Neuronal stem cell (in vitro differentiated cells): ENCODE data around the gene BCKDK. TPM values are rescaled to one million over a fixed set of nuclear protein-coding genes. Genes with fewer than 3 reads are reported as not detected.
A peak's percentile ranks its signal among the peaks of the same experiment; 100 is the strongest.

Source experiments
- DNase-seq: peaks from one replicate; pipeline ENCODE4 v3.0.0-alpha.2; 2013; ENCODE audit warnings: low spot score
- H2AFZ ChIP-seq: one replicate; pipeline ENCODE4 v1.6.1; 2013; ENCODE audit warnings: mild to moderate bottlenecking, low read length, inconsistent platforms
- H2AK5ac ChIP-seq: 2 replicates; pipeline ENCODE4 v1.6.1; 2013; ENCODE audit warnings: low read depth, mild to moderate bottlenecking, inconsistent platforms, low read length, moderate library complexity, mixed read lengths
- H2BK120ac ChIP-seq: 2 replicates; pipeline ENCODE4 v1.6.1; 2013; ENCODE audit warnings: low read depth, mild to moderate bottlenecking, inconsistent platforms, low read length, moderate library complexity, mixed read lengths
- H2BK12ac ChIP-seq: one replicate; pipeline ENCODE4 v1.6.1; 2013; ENCODE audit warnings: low read length, inconsistent platforms
- H2BK15ac ChIP-seq: 2 replicates; pipeline ENCODE4 v1.6.1; 2013; ENCODE audit warnings: mild to moderate bottlenecking, low read length, inconsistent platforms, mixed read lengths
- H2BK5ac ChIP-seq: one replicate; pipeline ENCODE4 v1.6.1; 2013; ENCODE audit warnings: inconsistent platforms, mild to moderate bottlenecking, low read length, moderate library complexity
- H3K14ac ChIP-seq: one replicate; pipeline ENCODE4 v1.6.1; 2013; ENCODE audit warnings: low read length, inconsistent platforms
- H3K18ac ChIP-seq: 2 replicates; pipeline ENCODE4 v1.6.1; 2013; ENCODE audit warnings: low read length, inconsistent platforms
- H3K23ac ChIP-seq: 2 replicates; pipeline ENCODE4 v1.6.1; 2013; ENCODE audit warnings: low read depth, mild to moderate bottlenecking, mixed read lengths, low read length, inconsistent platforms; ENCODE audit not compliant: poor library complexity
- H3K27ac ChIP-seq: replicated peaks from 3 replicates; pipeline ENCODE4 v1.5.1; 2013; ENCODE audit warnings: low read length, inconsistent platforms
- H3K27me3 ChIP-seq, 3 experiments: 2 replicates each; pipeline ENCODE4 v1.6.1; 2013; ENCODE audit warnings: low read length in 3 of 3, mild to moderate bottlenecking in 2 of 3, inconsistent platforms in 1 of 3, low read depth in 1 of 3, mixed read lengths in 1 of 3, moderate library complexity in 1 of 3; ENCODE audit not compliant: control insufficient read depth in 3 of 3, insufficient read depth in 3 of 3
- H3K36me3 ChIP-seq, 2 donors: replicated peaks in 1 of 2; 2 replicates each; pipeline ENCODE4 v1.6.1; 2013; ENCODE audit warnings: low read length in 2 of 2; ENCODE audit not compliant: control insufficient read depth in 2 of 2, insufficient read depth in 2 of 2
- H3K4ac ChIP-seq: 2 replicates; pipeline ENCODE4 v1.6.1; 2013; ENCODE audit warnings: inconsistent platforms, mild to moderate bottlenecking, low read length, moderate library complexity
- H3K4me1 ChIP-seq, 2 donors: 1 replicate in 1 of 2; 2 replicates in 1 of 2; pipeline ENCODE4 v1.6.1; 2013; ENCODE audit warnings: low read length in 2 of 2, low read depth in 1 of 2; ENCODE audit not compliant: control insufficient read depth in 2 of 2, insufficient read depth in 1 of 2
- H3K4me2 ChIP-seq: one replicate; pipeline ENCODE4 v1.6.1; 2013; ENCODE audit warnings: mild to moderate bottlenecking, low read length, inconsistent platforms; ENCODE audit not compliant: insufficient read depth, poor library complexity, severe bottlenecking
- H3K4me3 ChIP-seq, 2 donors: 2 replicates each; pipeline ENCODE4 v1.5.1; 2013; ENCODE audit warnings: low read length in 2 of 2, mild to moderate bottlenecking in 2 of 2, inconsistent platforms in 1 of 2, moderate library complexity in 1 of 2
- H3K79me1 ChIP-seq: one replicate; pipeline ENCODE4 v1.6.1; 2013; ENCODE audit warnings: low read depth, mild to moderate bottlenecking, inconsistent platforms, low read length, moderate library complexity
- H3K9ac ChIP-seq: one replicate; pipeline ENCODE4 v1.6.1; 2013; ENCODE audit warnings: mild to moderate bottlenecking, low read depth, low read length, inconsistent platforms; ENCODE audit not compliant: poor library complexity
- H3K9me3 ChIP-seq, 2 donors: replicated peaks in 1 of 2; 2 replicates each; pipeline versions ENCODE3 to v1.6.1; 2013; ENCODE audit warnings: low read length in 2 of 2, mild to moderate bottlenecking in 2 of 2, inconsistent platforms in 1 of 2, low read depth in 1 of 2, mixed read lengths in 1 of 2, moderate library complexity in 1 of 2; ENCODE audit not compliant: control insufficient read depth in 2 of 2, insufficient read depth in 1 of 2
- H4K8ac ChIP-seq: one replicate; pipeline ENCODE4 v1.6.1; 2013; ENCODE audit warnings: low read depth, mild to moderate bottlenecking, inconsistent platforms, low read length, moderate library complexity
- H4K91ac ChIP-seq: one replicate; pipeline ENCODE4 v1.6.1; 2013; ENCODE audit warnings: low read length, low read depth, mild to moderate bottlenecking, inconsistent platforms; ENCODE audit not compliant: poor library complexity
- WGBS, 2 donors: extraction: QIAGEN DNeasy Blood & Tissue Kit; methylation state at CpG; one replicate each; pipeline ENCODE4 v1.1.7; 2013; ENCODE audit warnings: missing lambda C conversion rate in 2 of 2, mixed read lengths in 1 of 2; ENCODE audit not compliant: insufficient read length in 2 of 2, insufficient replicate concordance in 1 of 2; ENCODE audit errors: extremely low coverage in 2 of 2; 5-methylcytosine and 5-hydroxymethylcytosine counted together
- polyA plus RNA-seq, 2 experiments: library from polyadenylated mRNA; stranded (reverse); fragments of 200-250 nt; gene quantifications; one replicate each; pipeline ENCODE4 v1.2.3, GENCODE V29; 2013

Gene BCKDK
- polyA plus RNA-seq (2013, experiment 1 of 2): 33.0 TPM
- 30.7 TPM for polyA plus RNA-seq (2013, experiment 2 of 2)

- Histone ChIP-seq H3K27ac (no peak within 1 kb of the TSS), H2AK5ac (peak within 1 kb of the TSS; percentile 90)
- WGBS, 2 donors: no CpG with 5 or more reads among the region's 68 CpGs
Observed at GRCh38 chr16:31108035-31108793, at the start of gene BCKDK. Gene BCKDK, plus strand, starts transcription at chr16:31108386. Its CDS starts 838 bp downstream, at chr16:31109224.

GRCh38 chr16:31061126-31061812, 46.9 kb upstream of the BCKDK start:
- Histone ChIP-seq H3K9me3 (no peaks in the 10 kb centered on the region), H4K91ac (no peak overlapping the region), H3K79me1 (peaks cover 11% of the 10 kb centered on the region), H2BK15ac (no peak overlapping the region), H2AK5ac (no peak overlapping the region), H3K9ac (no peak overlapping the region), H3K23ac (no peak overlapping the region), H2AFZ (no peak overlapping the region), H3K27me3 (no peaks in the 10 kb centered on the region), H2BK120ac (no peak overlapping the region), H3K14ac (no peak overlapping the region), H3K4me1 (peaks cover 0 to 3% of the 10 kb centered on the region in 2 donors), H3K18ac (no peak overlapping the region), H3K4ac (no peak overlapping the region), H4K8ac (no peak overlapping the region), H3K27ac (no peak overlapping the region), H3K4me2 (no peak overlapping the region), H2BK5ac (no peak overlapping the region), H3K4me3 (no peak overlapping the region), H2BK12ac (no peak overlapping the region), H3K36me3 (peaks cover 26 to 52% of the 10 kb centered on the region in 2 donors)
- WGBS, 2 donors: no CpG with 5 or more reads among the region's 42 CpGs
- no peak for DNase-seq

More at GRCh38 chr16:31108035-31108793, at the start of gene BCKDK:
- Histone ChIP-seq H3K4me3 (peak within 1 kb of the TSS; percentile 83 to 100), H3K79me1 (peaks cover 8% of the 10 kb centered on the region), H2BK15ac (peak within 1 kb of the TSS; percentile 49), H3K23ac (peak within 1 kb of the TSS; percentile 89), H3K27me3 (no peaks in the 10 kb centered on the region), H2AFZ (peak within 1 kb of the TSS; percentile 99), H3K36me3 (peaks cover 27 to 39% of the 10 kb centered on the region in 2 donors), H4K8ac (no peak within 1 kb of the TSS), H3K4me2 (peak within 1 kb of the TSS; percentile 98), H2BK5ac (peak within 1 kb of the TSS; percentile 75), H3K9ac (peak within 1 kb of the TSS; percentile 96), H3K18ac (peak within 1 kb of the TSS; percentile 98), H2BK120ac (no peak within 1 kb of the TSS), H2BK12ac (peak within 1 kb of the TSS; percentile 73), H3K4ac (no peak within 1 kb of the TSS), H3K9me3 (peaks cover 0 to 1% of the 10 kb centered on the region in 2 donors), H3K4me1 (peaks cover 0 to 7% of the 10 kb centered on the region in 2 donors), H3K14ac (peak within 1 kb of the TSS; percentile 94), H4K91ac (peak within 1 kb of the TSS; percentile 22)
- DNase-seq: peak; percentile 51

- no CpG with 5 or more reads among the region's 54 CpGs for WGBS, 2 donors
- Histone ChIP-seq H3K18ac (no peak overlapping the region), H3K14ac (no peak overlapping the region), H2BK12ac (no peak overlapping the region), H3K27me3 (no peaks in the 10 kb centered on the region), H3K27ac (no peak overlapping the region), H3K9ac (no peak overlapping the region), H3K4ac (no peak overlapping the region), H2AFZ (no peak overlapping the region), H2BK15ac (no peak overlapping the region), H3K4me1 (peaks cover 0 to 3% of the 10 kb centered on the region in 2 donors), H2BK5ac (no peak overlapping the region), H3K79me1 (peaks cover 13% of the 10 kb centered on the region), H2AK5ac (no peak overlapping the region), H2BK120ac (no peak overlapping the region), H4K91ac (no peak overlapping the region), H3K4me3 (peak overlapping the region in 1 of 2 donors; percentile 49), H3K36me3 (peaks cover 26 to 52% of the 10 kb centered on the region in 2 donors), H3K9me3 (no peaks in the 10 kb centered on the region), H3K23ac (peak overlapping the region; percentile 73), H3K4me2 (no peak overlapping the region), H4K8ac (no peak overlapping the region)
- no peak for DNase-seq
Observed at GRCh38 chr16:31061813-31062440, 46.3 kb upstream of the BCKDK start.
